DMS114 treated with DMSO at 0.1 percent for 48 hours (cell line): ENCODE results near the gene SCN10A.

Experiments used
- DNase-seq: peaks from one replicate; lab custom pipeline; 2025; ENCODE audit not compliant: unreplicated experiment; lab: John Stamatoyannopoulos, UW

SCN10A gene

DNA sequence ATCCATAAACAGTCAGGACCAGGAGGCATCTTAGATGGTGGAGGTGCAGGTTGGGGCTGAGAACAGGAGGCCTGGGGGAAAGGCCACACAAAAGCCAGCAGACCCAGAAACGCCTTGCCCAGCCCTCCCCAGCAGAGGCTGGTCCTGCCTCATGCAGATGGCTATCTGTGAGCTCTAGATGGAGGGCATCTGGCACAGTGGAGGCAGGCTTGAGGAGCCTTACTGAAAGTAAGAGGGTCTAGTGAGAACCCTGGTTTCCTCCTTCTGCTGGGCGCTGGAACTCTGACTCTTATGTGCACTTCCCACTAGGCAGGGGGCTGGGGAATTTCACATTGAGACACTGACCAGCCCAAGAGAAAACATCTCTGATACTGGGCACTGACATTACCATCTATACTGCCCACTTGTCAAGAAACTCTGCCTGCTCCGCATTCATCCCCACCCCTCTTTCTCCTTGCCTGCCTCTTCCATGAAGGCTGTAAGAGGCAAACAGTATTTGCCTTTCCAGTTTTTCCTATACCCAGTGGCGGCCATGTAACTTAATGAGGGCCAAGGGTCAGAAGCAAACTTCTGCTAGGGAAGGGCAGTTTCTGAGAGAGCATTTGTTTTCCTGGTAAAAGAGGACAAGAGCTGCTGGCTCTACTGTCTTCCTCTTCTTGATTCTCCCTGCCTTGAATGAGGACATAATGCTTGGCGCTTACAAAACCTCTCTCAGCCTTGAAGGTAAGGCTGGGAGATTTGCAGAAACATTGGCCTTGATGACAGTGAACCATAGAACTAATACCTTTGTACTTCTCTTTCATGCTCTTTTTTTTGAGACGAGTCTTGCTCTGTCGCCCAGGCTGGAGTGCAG is 162.1 kb downstream of the SCN10A start:
- no peak for DNase-seq

DNA sequence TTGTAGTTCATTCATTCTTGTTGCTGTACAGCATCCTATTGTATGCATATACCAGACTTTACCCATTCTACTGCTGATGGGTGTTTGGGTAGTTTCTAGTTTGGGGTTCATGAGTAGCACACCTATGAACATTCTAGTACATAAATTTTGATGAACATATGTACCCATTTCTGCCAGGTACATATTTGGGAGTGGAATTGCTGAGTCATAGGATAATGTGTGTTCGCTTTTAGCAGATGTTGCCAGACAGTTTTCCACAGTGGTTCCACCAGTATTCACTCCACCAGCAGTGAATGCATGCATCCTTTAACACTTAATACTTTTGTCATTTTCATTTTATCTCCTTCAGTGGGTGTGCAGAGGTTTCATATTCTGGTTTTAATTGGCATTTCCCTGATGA is 163.1 kb downstream of the SCN10A start:
- DNase-seq: no peak

DNA sequence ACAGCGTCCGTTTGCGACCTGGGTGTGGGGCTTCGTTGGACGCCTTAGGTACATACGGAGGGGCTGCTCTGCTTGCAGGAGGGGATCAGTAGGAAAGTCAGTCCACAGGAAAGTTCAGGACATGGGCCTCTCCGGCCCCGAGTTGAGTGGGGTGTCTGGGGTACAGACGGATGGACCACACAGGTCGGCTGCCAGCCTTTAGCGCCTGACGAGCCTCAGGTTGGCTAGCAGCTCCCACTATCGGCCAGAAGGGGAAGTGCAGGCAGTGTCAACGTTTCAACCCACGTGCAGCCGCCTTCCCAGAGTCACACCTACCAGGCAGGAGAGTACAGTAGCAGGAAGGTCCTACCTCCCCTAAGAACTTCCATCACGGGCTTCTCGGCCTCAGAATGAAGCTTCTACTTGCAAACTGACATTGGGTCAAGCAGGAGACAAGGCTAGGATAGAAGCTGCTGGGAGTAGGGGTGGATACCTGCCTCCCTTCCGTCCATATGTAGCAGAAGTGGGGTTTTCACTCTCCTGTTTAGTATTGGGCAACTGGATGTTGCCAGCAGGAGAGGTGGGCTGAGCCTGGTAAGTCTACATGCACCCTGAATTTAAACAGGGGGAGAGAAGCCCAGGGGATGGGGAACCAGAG is 164.7 kb downstream of the SCN10A start:
- peak; percentile 52 for DNase-seq

DNA sequence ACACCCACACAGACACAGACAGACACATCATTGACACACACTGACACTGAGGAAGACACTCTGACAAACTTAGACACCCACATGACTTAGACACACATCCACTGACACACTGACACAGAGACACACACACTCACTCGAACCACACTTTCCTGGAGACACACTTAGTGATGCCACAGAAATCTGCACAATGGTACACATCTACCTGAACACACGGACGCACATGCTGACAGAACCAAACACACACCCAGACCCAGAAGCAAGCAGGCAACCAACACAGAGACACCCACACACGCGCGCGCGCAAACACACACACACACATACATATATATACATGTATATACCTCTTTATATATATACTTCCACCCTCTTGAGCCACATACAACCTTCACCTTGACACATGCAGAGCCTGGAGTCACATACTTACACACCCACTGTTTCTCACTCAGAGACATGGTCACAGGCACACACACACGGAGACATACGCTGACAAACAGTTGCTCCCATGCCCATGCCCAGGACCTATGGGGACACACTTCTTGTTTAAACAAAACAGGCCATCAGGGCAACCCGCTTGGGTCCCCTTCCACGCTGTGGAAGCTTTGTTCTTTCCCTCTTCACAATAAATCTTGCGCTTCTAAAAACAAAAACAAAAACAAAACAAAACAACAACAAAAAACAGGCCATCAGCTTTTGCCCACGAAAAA is 165.6 kb downstream of the SCN10A start:
- no peak for DNase-seq

DNA sequence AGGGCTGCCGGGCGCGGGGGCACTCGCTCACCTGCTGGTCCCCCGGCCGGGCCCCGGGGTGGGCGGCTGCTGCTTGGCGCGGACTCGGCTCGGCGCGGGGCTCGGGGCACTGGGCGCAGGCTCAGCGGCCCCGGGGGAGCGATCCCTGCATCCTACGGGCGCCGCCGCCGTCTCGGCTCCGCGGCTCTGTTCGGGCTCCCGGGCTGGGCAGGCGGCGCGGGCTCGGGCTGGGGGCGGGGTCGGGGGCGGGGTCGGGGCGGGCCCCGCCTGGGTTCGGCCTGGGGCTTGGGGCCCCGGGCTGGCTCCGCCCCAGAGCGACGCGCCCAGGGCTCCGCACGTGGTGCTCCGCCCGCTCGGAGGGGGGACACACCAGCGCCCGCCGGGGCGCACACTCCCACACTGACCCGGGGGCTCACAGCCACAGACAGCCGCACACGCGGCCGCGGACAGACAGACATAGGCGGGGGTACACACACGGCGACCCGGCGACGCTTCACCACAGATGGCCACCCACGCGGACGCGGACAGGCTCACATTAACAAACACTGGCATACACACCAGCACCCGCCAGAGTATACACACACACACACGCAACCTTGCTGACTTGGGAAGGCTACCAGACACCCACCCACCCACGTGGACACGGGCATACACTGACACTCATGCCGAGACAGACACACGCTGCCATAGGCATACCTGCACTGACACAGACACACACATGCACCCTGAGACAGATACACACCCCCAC is 166.3 kb downstream of the SCN10A start, which contains the start of gene SCN5A:
Gene SCN5A (minus strand): TSS at position 188 of the 748 bp plus-strand sequence. CDS start 16,380 bp downstream, outside the sequence.
- DNase-seq: peak; percentile 24

DNA sequence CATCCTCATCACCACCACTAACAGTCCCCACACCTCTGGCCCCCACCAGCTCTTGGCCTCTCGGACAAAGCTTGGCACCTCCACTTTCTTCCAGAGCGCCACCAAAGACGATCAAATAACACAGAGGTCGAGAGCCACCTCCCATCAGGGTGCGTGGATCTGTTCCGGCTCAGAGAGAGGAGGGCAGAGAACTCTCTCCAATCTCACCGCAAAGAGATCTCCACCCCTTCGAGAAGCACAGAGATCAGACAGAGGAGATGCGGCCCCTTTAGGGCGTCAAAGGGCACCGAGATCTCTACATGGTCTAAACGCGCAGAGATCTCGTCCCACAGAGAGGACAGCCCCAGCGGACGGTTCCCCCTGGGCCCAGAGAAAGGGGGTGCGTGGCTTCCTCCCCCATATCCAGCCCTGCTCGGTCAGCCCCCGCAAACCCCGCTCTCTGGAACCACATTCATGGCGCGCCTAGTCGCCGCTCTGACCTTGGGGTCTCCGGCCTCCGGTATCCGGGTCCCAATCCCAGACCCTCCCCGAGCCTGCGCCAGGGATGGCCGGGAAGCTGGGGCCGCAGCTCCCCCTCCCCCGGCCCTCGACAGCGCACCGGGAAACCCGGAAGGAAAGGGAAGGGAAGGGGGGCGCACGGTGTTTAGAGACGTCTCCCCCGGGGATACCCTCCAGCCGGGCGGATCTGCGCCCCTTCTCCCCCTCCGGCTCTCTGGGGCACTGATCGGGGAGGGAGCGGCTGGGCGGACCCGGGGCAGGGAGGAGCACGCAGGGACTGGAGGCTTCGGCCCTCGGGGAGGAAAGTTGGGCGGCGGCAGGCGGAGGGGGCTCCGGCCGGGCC is 167.1 kb downstream of the SCN10A start:
- no peak for DNase-seq

DNA sequence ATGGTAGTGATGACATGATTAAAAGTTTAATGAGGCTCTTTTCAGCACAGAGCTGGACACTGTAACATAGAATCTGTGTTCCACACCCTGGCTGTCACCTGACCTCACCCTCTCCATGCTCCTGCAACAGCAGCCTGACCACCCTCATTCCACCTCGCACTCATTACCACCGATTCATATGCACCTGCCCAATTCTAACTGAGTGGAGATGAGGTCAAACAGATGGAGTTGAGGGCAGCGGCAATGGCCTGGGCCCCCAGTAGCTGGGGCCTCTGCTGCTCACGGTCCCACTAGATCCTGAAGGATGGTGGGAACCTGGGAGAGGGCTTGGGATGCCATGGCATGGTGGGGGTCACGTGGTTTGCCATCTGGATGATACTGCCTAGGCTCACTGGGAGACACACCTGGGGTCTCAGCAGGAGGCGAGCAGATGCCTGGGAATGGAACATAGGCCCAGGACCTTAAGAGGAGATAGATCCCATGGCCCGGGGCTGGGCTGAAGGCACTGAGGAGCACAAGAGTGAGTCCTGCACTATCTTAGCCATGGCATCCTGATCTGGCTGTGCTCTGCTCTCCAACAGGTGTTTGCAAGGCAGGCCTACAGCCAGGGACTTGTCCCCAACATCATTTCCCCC is 167.9 kb downstream of the SCN10A start:
- DNase-seq: no peak

DNA sequence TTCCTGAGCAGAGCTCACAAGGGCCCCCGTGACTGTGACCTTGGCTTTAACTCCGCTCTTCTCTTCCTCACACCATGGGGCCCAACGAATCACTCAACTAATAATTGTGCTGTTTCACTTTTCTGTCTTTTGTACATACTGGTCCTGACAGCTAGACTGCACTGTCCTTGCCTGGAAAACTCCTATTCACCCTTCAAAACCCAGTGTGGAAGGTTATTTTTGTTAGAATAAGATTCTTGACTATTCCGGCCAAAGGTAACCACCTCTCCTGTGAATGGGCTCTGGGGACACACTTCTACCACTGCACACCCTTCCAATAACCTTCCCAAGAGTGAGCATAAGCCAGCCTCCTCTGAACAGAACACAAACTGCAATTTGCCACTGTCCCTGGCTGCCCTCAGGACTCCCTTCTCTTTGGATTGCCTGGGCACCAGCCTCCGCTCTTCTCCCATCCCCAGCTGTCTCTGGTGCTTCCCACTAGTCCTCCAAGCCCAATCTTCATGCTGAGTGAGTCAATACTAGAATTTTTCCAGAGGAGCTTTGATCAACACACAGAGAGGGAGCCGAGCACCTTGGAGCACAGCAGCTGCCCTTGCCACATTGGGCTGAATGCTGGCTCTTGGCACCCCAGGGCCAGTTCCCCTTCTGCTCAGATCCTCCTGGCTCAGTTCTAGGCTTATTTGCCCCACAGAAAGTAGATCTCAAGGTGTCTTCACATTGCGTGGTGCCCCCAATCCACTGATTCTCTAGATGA is 168.6 kb downstream of the SCN10A start:
- no peak for DNase-seq
